Breast epithelium (tissue), 4 donors: ENCODE data around the gene ABCC4. TPM values are rescaled to one million over a fixed set of nuclear protein-coding genes. Genes with fewer than 3 reads are reported as not detected.

Experiments used
- DNase-seq, 2 donors: peaks; one replicate each; pipeline ENCODE4 v3.0.0-alpha.2; 2019; ENCODE audit warnings: low spot score in 2 of 2
- H3K27ac ChIP-seq, 2 donors: fragments of 200-600 bp; sonication (generic) in 1 of 2; one replicate each; pipeline ENCODE4 v1.5.1; 2016 to 2019; ENCODE audit warnings: mild to moderate bottlenecking in 1 of 2
- H3K27me3 ChIP-seq, 2 donors: fragments of 200-600 bp; sonication (generic) in 1 of 2; one replicate each; pipeline versions ENCODE4 v1.5.1 to v1.6.0; 2017 to 2019; ENCODE audit warnings: control low read depth in 1 of 2, mild to moderate bottlenecking in 1 of 2
- H3K36me3 ChIP-seq: fragments of 200-600 bp; one replicate; pipeline ENCODE4 v1.5.1; 2019
- H3K4me1 ChIP-seq, 2 donors: fragments of 200-600 bp; sonication (generic); one replicate each; pipeline ENCODE4 v1.5.1; 2016 to 2019; ENCODE audit warnings: control low read depth in 1 of 2
- H3K4me3 ChIP-seq, 3 donors: fragments of 200-600 bp; sonication (generic); 1 replicate in 2 of 3; 2 replicates in 1 of 3; pipeline ENCODE4 v1.5.1; 2016 to 2019; ENCODE audit warnings: mild to moderate bottlenecking in 3 of 3, moderate library complexity in 2 of 3
- H3K9me3 ChIP-seq, 2 donors: fragments of 200-600 bp; sonication (generic) in 1 of 2; one replicate each; pipeline ENCODE4 v1.5.1; 2016 to 2019; ENCODE audit warnings: control low read depth in 1 of 2
- POLR2A ChIP-seq: fragments of 450-650 bp; IDR thresholded peaks from one replicate; pipeline ENCODE4 v1.6.1; 2016; ENCODE audit warnings: antibody characterized with exemption, mild to moderate bottlenecking, moderate library complexity
- POLR2AphosphoS5 ChIP-seq, 3 donors: sonication (generic); formaldehyde crosslinking; IDR thresholded peaks; one replicate each; pipeline ENCODE4 v1.6.1; 2017; ENCODE audit warnings: antibody characterized with exemption in 3 of 3
- intact Hi-C: fragments of 100-400 bp; cut with DNase I; formaldehyde crosslinking; loops from one replicate; pipeline ENCODE4 v1.15.1; 2023; ENCODE audit warnings: low total_unique reads
- total RNA-seq, 3 donors: library from RNA; depleted of rRNA; stranded (reverse); fragments of >200 nt; gene quantifications; one replicate each; pipeline ENCODE4 v1.1.0, GENCODE V29; 2016
- TF ChIP-seq, protein P1 (sequence below), 3 donors: fragments of 450-650 bp; IDR thresholded peaks; one replicate each; pipeline ENCODE4 v1.5.1; 2016 to 2017; ENCODE audit warnings: antibody characterized with exemption in 3 of 3, mild to moderate bottlenecking in 3 of 3, moderate library complexity in 3 of 3

Gene ABCC4
- total RNA-seq, 3 donors from 2014 or later = 4.1 to 6.2 (median 4.5) TPM

DNA sequence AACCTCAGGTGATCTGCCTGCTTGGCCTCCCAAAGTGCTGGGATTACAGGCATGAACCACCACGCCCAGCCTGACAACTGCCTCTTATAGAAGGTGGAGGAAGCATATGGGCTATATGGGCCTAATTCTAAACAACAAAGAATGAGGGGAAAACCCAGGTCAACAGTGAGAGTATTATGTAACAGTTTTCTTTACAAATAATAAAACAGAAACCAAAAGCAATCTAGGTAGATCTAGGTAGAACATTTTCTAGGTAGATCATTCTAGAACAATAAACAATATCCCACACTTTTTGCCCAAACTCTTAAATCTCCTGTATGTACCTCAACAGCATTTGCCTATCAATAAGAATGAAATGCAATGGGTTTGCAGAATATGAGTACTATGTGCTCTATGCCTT is 267.4 kb downstream of the ABCC4 start:
- no peaks in the 10 kb centered on the region for H3K27me3 ChIP-seq
- DNase-seq = no peak
- no peaks in the 10 kb centered on the region for H3K9me3 ChIP-seq
- H3K4me1 ChIP-seq = no peaks in the 10 kb centered on the region
- intact Hi-C loops = no loop called here
- TF ChIP-seq POLR2A (no peak), POLR2AphosphoS5 (IDR thresholded peaks at IDR 0.05) (no peak)
- TF ChIP-seq, protein P1, sequence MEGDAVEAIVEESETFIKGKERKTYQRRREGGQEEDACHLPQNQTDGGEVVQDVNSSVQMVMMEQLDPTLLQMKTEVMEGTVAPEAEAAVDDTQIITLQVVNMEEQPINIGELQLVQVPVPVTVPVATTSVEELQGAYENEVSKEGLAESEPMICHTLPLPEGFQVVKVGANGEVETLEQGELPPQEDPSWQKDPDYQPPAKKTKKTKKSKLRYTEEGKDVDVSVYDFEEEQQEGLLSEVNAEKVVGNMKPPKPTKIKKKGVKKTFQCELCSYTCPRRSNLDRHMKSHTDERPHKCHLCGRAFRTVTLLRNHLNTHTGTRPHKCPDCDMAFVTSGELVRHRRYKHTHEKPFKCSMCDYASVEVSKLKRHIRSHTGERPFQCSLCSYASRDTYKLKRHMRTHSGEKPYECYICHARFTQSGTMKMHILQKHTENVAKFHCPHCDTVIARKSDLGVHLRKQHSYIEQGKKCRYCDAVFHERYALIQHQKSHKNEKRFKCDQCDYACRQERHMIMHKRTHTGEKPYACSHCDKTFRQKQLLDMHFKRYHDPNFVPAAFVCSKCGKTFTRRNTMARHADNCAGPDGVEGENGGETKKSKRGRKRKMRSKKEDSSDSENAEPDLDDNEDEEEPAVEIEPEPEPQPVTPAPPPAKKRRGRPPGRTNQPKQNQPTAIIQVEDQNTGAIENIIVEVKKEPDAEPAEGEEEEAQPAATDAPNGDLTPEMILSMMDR (IDR thresholded peaks at IDR 0.05) = no peak
- no peak overlapping the region for H3K4me3 ChIP-seq
- H3K36me3 ChIP-seq = no peaks in the 10 kb centered on the region
- H3K27ac ChIP-seq = no peak overlapping the region

DNA sequence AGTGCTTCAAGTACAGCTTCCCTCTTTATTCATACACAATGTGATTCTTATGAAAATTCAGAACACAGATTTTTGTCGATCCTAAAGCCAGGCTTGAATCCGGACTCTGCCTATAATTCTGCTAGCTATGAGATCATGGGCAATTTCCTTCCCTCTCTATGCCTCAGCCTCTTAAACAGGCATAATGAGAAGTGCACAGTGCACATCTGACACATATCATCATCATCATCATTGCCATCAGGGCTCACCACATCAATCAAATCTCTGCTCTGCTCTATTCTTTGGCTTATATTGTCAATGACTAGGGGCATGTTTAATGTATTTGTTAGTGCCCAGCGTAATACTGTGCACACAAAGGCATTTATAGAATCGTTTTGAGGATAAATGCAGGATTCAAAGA is 269.1 kb downstream of the ABCC4 start:
- H3K4me3 ChIP-seq = no peak overlapping the region
- DNase-seq = no peak
- no peaks in the 10 kb centered on the region for H3K27me3 ChIP-seq
- no peaks in the 10 kb centered on the region for H3K4me1 ChIP-seq
- H3K9me3 ChIP-seq = peaks cover 0 to 6% of the 10 kb centered on the region in 2 donors
- H3K36me3 ChIP-seq = no peaks in the 10 kb centered on the region
- intact Hi-C loops = no loop called here
- no peak overlapping the region for H3K27ac ChIP-seq
- no peak for TF ChIP-seq POLR2A
- TF ChIP-seq, protein P1 (IDR thresholded peaks at IDR 0.05) = no peak
- no peak for TF ChIP-seq POLR2AphosphoS5 (IDR thresholded peaks at IDR 0.05)

DNA sequence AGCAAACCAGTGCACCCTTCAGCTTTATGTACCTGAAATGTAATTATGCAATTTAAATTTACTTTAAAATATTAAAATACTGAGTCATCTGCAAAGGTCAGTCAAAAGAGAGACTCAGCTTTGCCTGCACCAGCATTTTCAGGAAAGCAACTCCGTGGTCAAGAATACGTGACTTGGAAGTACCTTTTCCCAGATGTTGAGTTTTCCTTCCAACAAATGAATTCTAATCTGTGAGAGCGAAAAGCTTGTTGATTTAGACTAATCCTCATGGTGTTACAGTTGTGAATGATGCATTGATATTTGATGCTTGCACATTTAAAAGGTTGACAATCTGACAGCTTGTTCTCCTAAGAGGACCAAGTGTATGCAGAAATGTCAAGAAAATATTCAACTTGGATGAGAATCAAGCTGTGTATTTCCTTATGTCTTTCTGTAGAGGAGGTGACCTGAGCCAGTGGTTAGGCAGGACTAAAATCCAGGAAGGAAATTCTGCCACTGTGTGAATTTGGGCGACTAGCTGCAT is 270.4 kb downstream of the ABCC4 start:
- Histone ChIP-seq H3K27me3 (no peaks in the 10 kb centered on the region), H3K36me3 (no peaks in the 10 kb centered on the region)

DNA sequence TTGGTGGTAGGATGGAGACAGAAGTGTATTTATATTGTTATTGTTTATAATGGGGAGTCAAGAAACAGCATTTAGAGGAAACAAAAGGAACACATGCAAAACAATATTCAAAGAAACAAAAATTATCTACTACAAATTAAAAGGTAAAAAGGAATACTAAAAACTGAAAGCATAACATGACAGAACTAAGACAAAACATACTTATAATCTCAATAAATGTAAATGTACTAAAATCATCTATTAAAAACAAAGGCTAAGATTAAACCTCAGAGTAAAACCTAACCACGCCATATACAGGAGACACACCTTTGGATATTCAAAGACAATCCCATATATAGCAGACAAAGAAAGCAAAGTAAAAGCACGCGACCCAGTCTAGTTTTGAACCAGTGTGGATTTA is 273.6 kb downstream of the ABCC4 start:
- H3K36me3 ChIP-seq = no peaks in the 10 kb centered on the region
- DNase-seq = no peak
- H3K4me3 ChIP-seq = no peak overlapping the region
- H3K27ac ChIP-seq = no peak overlapping the region
- intact Hi-C loops = no loop called here
- H3K4me1 ChIP-seq = no peaks in the 10 kb centered on the region
- no peaks in the 10 kb centered on the region for H3K27me3 ChIP-seq
- peaks cover 0 to 6% of the 10 kb centered on the region in 2 donors for H3K9me3 ChIP-seq
- TF ChIP-seq, protein P1 (IDR thresholded peaks at IDR 0.05) = no peak
- TF ChIP-seq POLR2AphosphoS5 (IDR thresholded peaks at IDR 0.05) (no peak), POLR2A (no peak)

More for the DNA sequence above, 270.4 kb downstream of the ABCC4 start:
- DNase-seq = no peak
- Histone ChIP-seq H3K9me3 (peaks cover 0 to 6% of the 10 kb centered on the region in 2 donors), H3K27ac (no peak overlapping the region), H3K4me1 (no peaks in the 10 kb centered on the region), H3K4me3 (no peak overlapping the region)
- TF ChIP-seq POLR2AphosphoS5 (IDR thresholded peaks at IDR 0.05) (no peak), POLR2A (no peak)
- TF ChIP-seq, protein P1 (IDR thresholded peaks at IDR 0.05) = no peak
- intact Hi-C loops = no loop called here

DNA sequence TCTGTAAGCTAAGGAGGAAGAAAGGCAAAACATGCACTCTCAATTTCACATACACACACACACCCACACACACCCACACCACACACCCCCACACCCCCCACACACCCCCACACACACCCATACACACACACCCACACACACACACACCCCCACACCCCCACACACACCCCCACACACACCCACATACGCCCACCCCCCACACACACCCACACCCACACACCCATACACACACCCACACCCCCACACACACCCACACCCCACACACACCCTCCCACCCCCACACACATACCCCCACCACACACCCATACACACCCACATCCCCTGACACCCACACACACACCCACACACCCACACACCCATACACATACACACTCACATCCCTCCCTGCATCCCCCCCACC is 276.1 kb downstream of the ABCC4 start:
- no peaks in the 10 kb centered on the region for H3K4me1 ChIP-seq
- TF ChIP-seq, protein P1 (IDR thresholded peaks at IDR 0.05) = no peak
- TF ChIP-seq POLR2AphosphoS5 (IDR thresholded peaks at IDR 0.05) (no peak), POLR2A (no peak)
- H3K9me3 ChIP-seq = peaks cover 0 to 6% of the 10 kb centered on the region in 2 donors
- no peaks in the 10 kb centered on the region for H3K27me3 ChIP-seq
- DNase-seq = no peak
- no peak overlapping the region for H3K4me3 ChIP-seq
- no peak overlapping the region for H3K27ac ChIP-seq
- intact Hi-C loops = no loop called here
- H3K36me3 ChIP-seq = no peaks in the 10 kb centered on the region
